Measurements from ENCODE around the gene VPS26C. TPM values are rescaled to one million over a fixed set of nuclear protein-coding genes. Genes with fewer than 3 reads are reported as not detected.

The VPS26C gene
- total RNA-seq, 1 experiment from 2014 or later: 40.5 TPM

DNA sequence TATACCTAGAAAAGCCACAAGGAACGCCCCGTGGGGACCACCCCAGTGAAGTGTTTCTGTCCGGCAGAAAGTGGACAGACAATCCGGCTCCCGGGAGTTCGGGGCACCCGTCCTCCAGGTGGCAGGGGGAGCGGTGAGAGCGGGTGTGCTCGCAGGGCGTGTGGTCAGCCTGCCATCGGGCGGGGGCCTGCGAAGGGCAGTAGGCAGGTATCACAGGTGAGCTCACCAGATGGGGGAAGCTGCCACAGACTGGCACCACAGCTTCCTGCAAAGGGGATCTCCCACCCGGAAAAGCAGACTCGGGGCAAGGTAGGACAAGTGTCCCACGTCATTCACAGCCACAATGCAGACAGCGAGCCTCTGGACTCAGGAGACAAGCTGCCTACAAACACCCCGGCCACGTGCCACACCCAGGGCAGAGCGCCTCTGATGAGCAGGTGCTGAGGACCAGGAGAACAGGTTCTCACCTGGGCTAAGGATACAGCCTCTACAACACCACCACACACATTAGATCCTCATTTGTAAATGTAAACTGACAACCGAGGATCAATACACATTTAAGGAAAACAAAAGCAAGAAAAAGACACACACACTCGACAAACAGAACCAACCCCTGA is 36.4 kb downstream of the VPS26C start:
- BruUV-seq (replicated peaks): no TSS peak
- Mint-ChIP-seq H3K36me3 (ENCODE audit: insufficient read depth, unreplicated experiment) (peaks cover 42% of the 10 kb centered on the region), H3K4me3 (ENCODE audit: unreplicated experiment) (no peak overlapping the region), H3K27ac (ENCODE audit: unreplicated experiment) (no peak overlapping the region), H3K27me3 (ENCODE audit: insufficient read depth, unreplicated experiment) (no peaks in the 10 kb centered on the region), H3K4me1 (ENCODE audit: low read depth, unreplicated experiment) (peaks cover 5% of the 10 kb centered on the region), H3K9me3 (ENCODE audit: unreplicated experiment) (no peaks in the 10 kb centered on the region)
- TF ChIP-seq, protein P1, sequence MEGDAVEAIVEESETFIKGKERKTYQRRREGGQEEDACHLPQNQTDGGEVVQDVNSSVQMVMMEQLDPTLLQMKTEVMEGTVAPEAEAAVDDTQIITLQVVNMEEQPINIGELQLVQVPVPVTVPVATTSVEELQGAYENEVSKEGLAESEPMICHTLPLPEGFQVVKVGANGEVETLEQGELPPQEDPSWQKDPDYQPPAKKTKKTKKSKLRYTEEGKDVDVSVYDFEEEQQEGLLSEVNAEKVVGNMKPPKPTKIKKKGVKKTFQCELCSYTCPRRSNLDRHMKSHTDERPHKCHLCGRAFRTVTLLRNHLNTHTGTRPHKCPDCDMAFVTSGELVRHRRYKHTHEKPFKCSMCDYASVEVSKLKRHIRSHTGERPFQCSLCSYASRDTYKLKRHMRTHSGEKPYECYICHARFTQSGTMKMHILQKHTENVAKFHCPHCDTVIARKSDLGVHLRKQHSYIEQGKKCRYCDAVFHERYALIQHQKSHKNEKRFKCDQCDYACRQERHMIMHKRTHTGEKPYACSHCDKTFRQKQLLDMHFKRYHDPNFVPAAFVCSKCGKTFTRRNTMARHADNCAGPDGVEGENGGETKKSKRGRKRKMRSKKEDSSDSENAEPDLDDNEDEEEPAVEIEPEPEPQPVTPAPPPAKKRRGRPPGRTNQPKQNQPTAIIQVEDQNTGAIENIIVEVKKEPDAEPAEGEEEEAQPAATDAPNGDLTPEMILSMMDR (IDR thresholded peaks at IDR 0.05; ENCODE audit: insufficient read depth in 1 of 2, low read depth in 1 of 2, low read length in 1 of 2, severe bottlenecking in 1 of 2, unreplicated experiment in 1 of 2): no peak
- peaks cover 3% of the 10 kb centered on the region for H3K36me3 ChIP-seq (ENCODE audit: control insufficient read depth, insufficient read depth, low read length)
- no peak for DNase-seq
- ChIA-PET CTCF (no interaction called here), POLR2A (no interaction called here)
- no peaks in the 10 kb centered on the region for H3K27me3 ChIP-seq (replicated peaks; ENCODE audit: control insufficient read depth, insufficient read depth, low read length)
- intact Hi-C loops (cut with micrococcal nuclease; ENCODE audit: unreplicated experiment): no loop called here
- H3K4me3 ChIP-seq (ENCODE audit: low read depth, low read length): no peak overlapping the region
- H3K9me3 ChIP-seq: no peaks in the 10 kb centered on the region
- no peaks in the 10 kb centered on the region for H3K4me1 ChIP-seq

DNA sequence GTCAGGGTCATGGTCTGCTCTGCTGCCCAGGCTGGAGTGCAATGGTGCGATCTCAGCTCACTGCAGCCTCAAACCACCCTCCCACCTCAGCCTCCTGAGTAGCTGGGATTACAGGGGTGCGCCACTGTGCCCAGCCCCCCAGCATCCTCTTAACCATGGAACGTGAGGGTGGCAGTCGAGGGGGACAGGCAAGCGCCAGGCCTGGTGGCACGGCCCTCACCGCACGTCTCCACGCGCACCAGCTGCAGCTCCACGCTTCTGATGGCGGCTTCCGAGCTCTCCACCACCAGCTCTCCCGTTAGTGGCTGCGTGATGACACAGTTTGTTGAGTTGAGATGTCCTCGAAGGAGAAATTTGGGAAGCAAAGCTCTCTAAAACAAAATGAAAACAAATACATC is 39.1 kb downstream of the VPS26C start:
- Mint-ChIP-seq H3K27me3 (ENCODE audit: insufficient read depth, unreplicated experiment) (no peaks in the 10 kb centered on the region), H3K9me3 (ENCODE audit: unreplicated experiment) (no peaks in the 10 kb centered on the region), H3K27ac (ENCODE audit: unreplicated experiment) (no peak overlapping the region), H3K4me3 (ENCODE audit: unreplicated experiment) (no peak overlapping the region), H3K4me1 (ENCODE audit: low read depth, unreplicated experiment) (peaks cover 5% of the 10 kb centered on the region), H3K36me3 (ENCODE audit: insufficient read depth, unreplicated experiment) (peaks cover 67% of the 10 kb centered on the region)
- TF ChIP-seq, protein P1 (IDR thresholded peaks at IDR 0.05; ENCODE audit: insufficient read depth in 1 of 2, low read depth in 1 of 2, low read length in 1 of 2, severe bottlenecking in 1 of 2, unreplicated experiment in 1 of 2): no peak
- ChIA-PET POLR2A (no interaction called here), CTCF (no interaction called here)
- DNase-seq: no peak
- H3K4me3 ChIP-seq (ENCODE audit: low read depth, low read length): no peak overlapping the region
- intact Hi-C loops (cut with micrococcal nuclease; ENCODE audit: unreplicated experiment): loop anchor here (10.0 kb wide), 1 partner anchor 337 kb away; no protein-coding TSS in a partner anchor
- H3K27me3 ChIP-seq (replicated peaks; ENCODE audit: control insufficient read depth, insufficient read depth, low read length): no peaks in the 10 kb centered on the region
- peaks cover 3% of the 10 kb centered on the region for H3K36me3 ChIP-seq (ENCODE audit: control insufficient read depth, insufficient read depth, low read length)
- H3K9me3 ChIP-seq: no peaks in the 10 kb centered on the region
- BruUV-seq (replicated peaks): no TSS peak
- H3K4me1 ChIP-seq: no peaks in the 10 kb centered on the region

DNA sequence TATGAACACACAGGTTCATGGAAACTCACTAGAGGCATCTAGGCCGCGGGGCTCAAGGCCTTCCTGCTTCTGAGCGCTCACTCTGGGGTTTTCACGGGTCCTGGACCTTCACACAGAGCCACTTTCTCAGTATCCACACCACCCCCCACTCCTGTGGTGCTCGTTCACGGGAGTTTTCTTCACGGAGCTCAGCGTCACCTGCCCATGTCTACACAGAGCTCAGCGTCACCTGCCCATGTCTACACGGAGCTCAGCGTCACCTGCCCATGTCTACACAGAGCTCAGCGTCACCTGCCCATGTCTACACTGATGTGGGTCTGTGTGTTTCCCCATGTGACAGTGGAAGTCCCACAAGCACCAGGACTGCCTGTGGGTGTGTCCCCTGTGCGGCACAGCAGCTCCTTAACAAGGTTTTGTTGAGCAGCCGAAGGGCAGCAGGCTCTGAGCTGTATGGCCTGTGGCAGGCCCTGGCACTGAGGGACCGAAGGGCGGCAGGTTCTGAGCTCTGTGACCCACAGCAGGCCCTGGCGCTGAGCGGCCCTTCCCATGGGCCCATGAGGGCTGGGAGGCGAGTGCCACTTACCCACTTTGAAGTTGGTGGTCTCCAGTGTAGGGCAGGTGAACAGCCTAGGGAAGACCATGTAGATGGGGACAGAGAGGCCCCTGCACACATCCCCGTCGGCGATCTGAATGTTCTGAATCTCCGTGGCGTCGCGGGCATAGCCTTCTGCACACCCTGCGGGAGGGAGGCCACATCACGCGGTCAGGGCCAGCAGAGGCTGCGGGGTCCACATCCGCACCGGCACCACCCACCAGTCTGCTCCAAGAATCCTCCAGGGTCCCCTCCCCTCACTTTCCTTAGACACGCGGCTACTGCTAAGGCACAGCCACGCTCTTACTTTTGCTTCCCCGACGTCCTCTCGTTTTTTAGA is 39.8 kb downstream of the VPS26C start:
- BruUV-seq (replicated peaks): no TSS peak
- CTCF ChIA-PET: no interaction called here
- H3K4me3 ChIP-seq (ENCODE audit: low read depth, low read length): no peak overlapping the region
- TF ChIP-seq, protein P1 (IDR thresholded peaks at IDR 0.05; ENCODE audit: insufficient read depth in 1 of 2, low read depth in 1 of 2, low read length in 1 of 2, severe bottlenecking in 1 of 2, unreplicated experiment in 1 of 2): no peak
- H3K27me3 ChIP-seq (replicated peaks; ENCODE audit: control insufficient read depth, insufficient read depth, low read length): no peaks in the 10 kb centered on the region
- Mint-ChIP-seq H3K4me3 (ENCODE audit: unreplicated experiment) (no peak overlapping the region), H3K27ac (ENCODE audit: unreplicated experiment) (no peak overlapping the region), H3K4me1 (ENCODE audit: low read depth, unreplicated experiment) (peaks cover 5% of the 10 kb centered on the region), H3K9me3 (ENCODE audit: unreplicated experiment) (no peaks in the 10 kb centered on the region), H3K27me3 (ENCODE audit: insufficient read depth, unreplicated experiment) (no peaks in the 10 kb centered on the region), H3K36me3 (ENCODE audit: insufficient read depth, unreplicated experiment) (peaks cover 71% of the 10 kb centered on the region)
- H3K4me1 ChIP-seq: no peaks in the 10 kb centered on the region
- H3K9me3 ChIP-seq: no peaks in the 10 kb centered on the region
- POLR2A ChIA-PET: no interaction called here
- H3K36me3 ChIP-seq (ENCODE audit: control insufficient read depth, insufficient read depth, low read length): peaks cover 3% of the 10 kb centered on the region
- DNase-seq: no peak
- intact Hi-C loops (cut with micrococcal nuclease; ENCODE audit: unreplicated experiment): loop anchor here (10.0 kb wide), 1 partner anchor 337 kb away; no protein-coding TSS in a partner anchor

All from Caco-2 (cell line).